GM21390 (cell line): ENCODE data around the gene CTDSP2.
"Not testable (repeated sequence)": the region's sequence is repeated elsewhere in the genome, so short reads cannot be mapped to it uniquely, and the experiment has no call there.

Experiments
- ATAC-seq: cut with Tn5 transposase; IDR thresholded peaks from one replicate; pipeline ENCODE4 v1.9.1; 2021; ENCODE audit not compliant: unreplicated experiment

The CTDSP2 gene

DNA sequence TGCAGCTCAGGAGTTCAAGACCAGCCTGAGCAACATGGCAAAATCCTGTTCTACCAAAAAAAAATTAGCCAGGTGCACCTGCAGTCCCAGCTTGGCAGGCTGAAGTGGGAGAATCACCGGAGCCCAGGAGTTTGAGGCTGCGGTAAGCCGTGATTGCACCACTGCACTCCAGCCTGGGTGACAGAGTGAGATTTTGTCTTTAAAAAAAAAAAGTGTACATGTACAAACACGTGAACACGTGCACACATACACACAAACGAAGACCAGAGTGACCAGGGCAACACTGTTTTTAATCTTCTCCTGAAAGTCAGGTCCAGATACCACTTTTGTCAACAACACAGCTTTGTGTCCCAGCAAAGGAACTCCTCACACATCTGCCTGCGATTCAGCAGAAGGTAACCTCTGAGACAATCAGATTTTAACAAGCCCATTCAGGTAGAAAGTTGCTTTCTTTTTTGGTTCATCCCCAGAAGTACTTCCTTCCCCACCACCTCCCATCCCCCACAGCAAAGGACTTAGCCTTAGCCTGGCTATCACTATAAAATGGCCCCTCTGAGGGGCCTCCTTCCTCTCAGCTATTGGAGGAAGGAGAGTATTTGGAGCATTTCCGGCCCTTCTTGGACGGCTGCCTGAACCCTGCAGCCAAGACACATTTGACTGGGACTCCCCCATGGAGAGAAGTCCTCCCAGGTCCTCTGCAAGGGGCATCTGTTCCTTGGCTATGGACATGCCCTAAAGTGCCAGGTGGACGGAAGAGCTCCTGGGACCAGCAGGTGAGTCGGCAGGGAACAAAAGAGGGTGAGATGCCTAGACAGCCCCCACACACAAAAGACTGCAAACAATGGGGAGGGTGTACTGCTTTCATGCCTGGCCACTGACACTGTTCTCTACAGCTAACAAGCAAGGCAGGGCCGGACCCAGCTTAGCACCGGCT lies 9.8 kb downstream of the CTDSP2 start:
- peak; percentile 58 for ATAC-seq

- ATAC-seq, result no peak
Observed at GRCh38 chr12:57835366-57836288, 10.9 kb downstream of the CTDSP2 start.

DNA sequence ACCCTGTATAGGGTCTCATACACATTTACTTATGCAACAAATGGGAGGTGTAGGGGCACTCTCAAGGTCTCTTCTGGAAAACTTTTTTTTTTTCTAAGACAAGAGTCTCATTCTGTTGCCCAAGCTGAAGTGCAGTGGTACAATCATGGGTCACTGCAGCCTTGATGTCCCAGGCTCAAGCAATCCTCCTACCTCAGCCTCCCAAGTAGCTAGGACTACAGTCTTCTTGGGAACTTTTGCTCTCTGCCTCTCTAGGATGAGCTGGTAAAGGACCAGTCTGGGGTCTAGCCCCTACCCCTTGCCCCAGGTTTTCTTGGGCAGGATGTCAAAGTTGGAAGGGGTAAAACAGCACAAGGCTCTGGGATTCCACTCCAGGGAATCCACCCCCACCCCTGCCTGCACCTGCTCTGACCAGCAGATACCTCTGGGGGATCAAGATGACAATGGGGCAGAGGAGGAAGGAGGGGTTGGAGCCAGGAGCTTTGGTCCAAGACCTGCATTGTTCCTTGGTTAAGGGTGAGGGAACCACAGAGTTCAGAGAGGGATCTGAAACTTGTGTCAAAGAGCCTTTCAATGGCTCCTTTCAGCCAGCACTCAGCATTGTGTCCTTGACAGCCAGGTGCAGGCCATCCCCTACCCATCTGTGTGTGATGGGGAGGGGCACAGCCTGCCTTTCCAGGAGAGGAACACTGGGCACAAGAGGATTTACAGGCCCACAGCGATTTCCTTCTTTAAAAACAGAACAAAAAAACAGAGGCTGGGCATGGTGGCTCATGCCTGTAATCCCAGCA lies 12.2 kb downstream of the CTDSP2 start:
- no peak for ATAC-seq

- no peak for ATAC-seq
Observed at GRCh38 chr12:57833672-57834071, 12.9 kb downstream of the CTDSP2 start.

- ATAC-seq, result no peak
Observed at GRCh38 chr12:57832966-57833365, 13.6 kb downstream of the CTDSP2 start.

DNA sequence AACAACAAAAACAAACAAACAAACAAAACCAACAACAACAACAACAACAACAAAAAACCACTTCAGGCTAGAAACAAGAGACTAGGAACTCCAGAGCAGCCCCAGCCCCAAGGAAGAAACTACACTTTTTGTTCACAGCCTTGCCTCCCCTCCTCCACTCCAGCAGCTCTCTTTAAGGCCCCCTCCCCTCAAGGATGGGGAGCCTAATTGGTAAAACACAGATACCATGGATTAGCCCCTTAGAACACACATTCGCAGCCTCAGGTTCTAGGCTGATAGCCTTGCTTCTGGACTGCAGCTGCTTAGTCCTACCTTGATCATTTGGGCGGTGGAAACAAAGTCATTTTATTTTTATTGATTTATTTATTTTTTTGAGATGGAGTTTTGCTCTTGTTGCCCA lies 16.1 kb downstream of the CTDSP2 start:
- ATAC-seq, result no peak

GRCh38 chr12:57829025-57829777 lies 17.3 kb downstream of the CTDSP2 start:
- no peak for ATAC-seq

DNA sequence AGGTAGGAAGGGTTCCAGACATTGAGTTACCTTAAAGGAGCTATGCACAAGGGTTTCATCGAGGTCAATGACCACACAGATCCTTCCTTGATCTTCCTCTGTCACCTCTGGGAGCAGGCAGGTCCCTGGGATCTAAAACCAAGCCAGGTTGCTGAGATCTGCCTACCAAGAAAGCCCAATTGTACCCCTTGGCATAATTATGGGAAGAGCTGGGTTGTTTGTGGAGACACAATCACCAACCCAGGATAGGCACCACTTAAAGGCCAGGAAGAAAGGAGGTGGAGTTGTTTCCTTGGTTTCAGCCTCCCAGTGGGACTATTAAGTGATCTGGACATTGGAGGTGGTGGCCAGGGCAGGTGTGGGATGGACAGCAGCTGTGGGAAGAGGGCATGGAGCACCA lies 19.6 kb downstream of the CTDSP2 start:
- ATAC-seq, result no peak

DNA sequence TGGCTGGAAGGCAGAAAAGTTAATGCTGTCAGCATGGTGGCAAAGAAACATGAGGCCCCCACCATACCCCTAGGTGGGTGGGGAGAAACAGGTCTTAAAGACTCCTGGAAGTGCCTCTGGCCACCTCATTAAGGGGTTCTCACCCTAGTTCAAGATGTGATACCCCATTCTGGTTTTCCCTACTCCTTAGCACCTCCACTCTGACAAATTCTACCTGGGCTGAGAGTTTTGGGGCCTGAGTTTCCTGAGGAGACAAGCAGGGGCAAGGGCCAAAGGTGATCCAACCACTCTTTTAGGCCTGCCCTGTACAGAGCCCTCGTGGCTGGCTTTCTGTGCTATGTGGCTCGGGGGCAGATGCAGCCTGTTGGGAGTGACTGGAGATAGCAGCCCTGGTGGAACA lies 20.1 kb downstream of the CTDSP2 start:
- no peak for ATAC-seq

DNA sequence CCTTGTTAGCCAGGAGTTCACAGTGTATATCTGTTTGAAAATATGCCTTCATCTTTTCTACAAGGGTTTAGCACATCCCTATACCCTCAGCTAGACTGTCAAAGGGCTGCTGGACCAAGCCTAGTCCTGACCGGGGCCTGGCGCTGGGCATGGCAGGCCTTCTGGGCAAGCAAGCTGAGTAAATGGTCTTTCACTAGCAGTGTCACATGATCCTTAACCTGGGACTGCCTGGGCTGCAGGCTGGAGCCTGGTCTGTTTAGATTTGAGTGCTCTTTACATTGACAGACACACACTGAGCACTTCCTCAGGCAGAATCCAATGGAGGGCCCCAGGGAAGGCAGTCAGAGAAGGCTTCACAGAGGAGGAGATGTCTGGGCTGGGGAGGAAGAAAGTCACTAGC lies 21.1 kb downstream of the CTDSP2 start:
- no peak for ATAC-seq

DNA sequence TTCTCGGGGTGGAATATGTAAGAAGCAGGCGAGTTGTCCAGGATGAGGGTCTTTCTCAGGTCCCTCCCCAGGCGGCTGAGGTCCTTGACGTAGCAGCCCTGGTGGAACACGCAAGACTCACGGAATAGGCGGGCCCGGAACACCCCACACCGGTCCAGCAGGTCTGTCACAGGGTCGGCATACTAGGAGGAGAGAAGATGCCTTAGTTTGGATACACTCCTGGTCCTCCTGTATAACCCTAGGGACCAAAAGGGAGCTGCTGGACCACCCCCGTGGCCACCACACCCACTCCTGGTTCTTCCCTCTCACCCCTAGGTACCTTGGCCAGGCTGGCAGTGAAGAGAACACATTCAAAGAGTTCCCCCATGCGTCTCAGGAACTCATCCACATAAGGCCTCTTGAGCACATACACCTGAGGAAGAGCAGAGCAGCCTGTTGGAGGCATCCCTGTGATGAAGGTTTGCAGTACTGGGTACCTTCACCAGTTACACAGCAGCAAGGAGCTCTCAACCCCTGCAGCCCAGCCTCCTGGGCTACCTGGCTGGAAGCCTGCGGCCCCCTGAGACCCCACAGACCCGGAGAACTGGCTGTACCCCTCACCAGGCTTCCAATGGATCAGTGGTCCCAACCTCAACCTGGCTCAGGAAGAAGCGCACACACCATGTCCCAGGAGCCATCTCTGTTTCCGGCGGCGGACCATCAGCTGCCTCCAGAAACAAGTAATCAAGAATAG lies 22.5 kb downstream of the CTDSP2 start:
- ATAC-seq, result no peak

GRCh38 chr12:57823131-57823907 lies 23.2 kb downstream of the CTDSP2 start:
- ATAC-seq, result no peak

GRCh38 chr12:57822392-57823130 lies 24.0 kb downstream of the CTDSP2 start:
- ATAC-seq, result no peak

DNA sequence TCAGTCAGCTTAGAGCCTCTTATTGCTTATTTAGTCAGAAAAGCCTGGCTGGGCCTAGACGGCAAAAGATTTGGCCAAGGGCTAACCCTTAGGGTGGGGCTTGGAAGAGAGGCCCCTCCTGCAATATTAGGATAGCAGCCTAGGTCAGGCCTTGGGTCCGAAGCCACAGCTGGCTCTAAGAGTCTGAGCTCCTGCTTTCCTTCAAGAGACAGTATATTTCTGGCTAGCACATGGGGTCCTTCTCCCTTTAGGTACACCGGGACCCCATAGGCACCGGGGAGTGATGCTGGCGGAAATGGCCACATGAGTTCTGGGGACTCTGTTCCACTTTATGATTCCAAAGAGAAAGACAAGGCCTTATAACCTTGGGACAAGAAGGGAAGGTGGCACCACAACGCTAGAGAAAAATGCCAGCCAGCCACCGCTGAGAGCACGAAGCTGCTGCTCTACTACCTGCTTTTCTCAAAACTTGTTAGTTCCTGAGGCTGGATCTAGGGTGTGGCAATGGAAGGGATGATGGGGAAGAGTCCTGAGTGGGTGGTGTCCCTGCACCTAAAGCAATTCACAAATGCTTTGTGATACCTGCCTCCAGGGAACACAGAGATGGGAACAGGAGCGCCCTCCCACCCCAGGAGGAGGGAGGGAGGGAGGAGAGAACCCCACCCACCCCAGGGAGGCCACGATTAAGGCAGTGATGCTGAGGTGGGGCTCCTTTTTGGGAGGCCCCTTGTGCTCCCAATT lies 24.9 kb downstream of the CTDSP2 start:
- no peak for ATAC-seq

DNA sequence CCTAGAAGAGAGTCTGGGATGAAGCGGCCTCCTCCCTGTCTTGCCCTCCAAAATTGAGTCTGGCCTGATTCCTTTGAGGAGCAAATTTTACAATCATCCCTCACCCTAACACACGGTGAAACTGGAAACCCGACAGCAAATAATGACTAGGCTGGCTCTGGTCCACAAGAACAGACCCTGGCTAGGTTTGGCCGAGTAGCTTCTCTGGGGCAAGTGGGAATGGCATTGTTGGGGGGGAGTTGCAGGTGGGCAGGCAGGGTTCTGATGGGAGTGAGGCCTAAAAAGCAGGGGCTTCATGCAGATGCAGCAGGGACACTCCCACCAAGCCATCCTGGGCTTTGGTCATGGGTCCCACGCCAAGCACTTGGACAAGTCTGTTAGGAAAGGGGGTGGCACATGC lies 25.5 kb downstream of the CTDSP2 start:
- ATAC-seq, result not testable (repeated sequence)

DNA sequence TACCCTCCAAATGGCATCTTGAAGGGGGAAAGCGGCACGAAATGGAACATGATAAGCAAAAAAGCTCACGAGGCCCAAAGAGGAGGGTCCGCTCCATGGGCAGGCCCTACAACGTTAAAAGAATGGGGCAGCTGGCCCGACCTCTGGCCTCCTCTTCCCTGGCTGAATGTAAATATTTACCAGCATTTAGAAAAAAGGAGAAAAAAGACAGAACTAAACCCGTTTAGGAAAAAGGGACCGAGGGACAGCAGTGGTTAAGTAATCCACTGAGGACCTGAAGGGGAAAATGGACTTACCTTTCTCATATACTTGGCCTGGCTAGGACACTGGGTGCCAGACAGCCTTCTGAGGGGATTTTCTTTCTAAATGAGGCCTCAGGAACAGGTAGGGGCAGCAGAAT lies 26.4 kb downstream of the CTDSP2 start:
- ATAC-seq, result not testable (repeated sequence)

GRCh38 chr12:57817990-57818331 lies 28.6 kb downstream of the CTDSP2 start:
- not testable (repeated sequence) for ATAC-seq
